WTC11 (cell line): ENCODE measurements around the gene SLC9A2.

Experiments used
- FOXJ3 ChIP-seq: sonication (generic); formaldehyde crosslinking; IDR thresholded peaks from 2 replicates; pipeline ENCODE4 v1.9.0; 2021; ENCODE audit warnings: missing genetic modification reagents, mild to moderate bottlenecking, borderline replicate concordance
- NFYB ChIP-seq: sonication (generic); formaldehyde crosslinking; conservative IDR thresholded peaks from 2 replicates; pipeline ENCODE4 v1.8.0; 2022; ENCODE audit warnings: low read depth, missing genetic modification reagents
- NR1H2 ChIP-seq: sonication (generic); formaldehyde crosslinking; IDR thresholded peaks from 2 replicates; pipeline ENCODE4 v1.9.0; 2021; ENCODE audit warnings: mild to moderate bottlenecking, moderate library complexity, missing genetic modification reagents
- NR3C1 ChIP-seq: sonication (generic); formaldehyde crosslinking; conservative IDR thresholded peaks from 2 replicates; pipeline ENCODE4 v1.8.1; 2023; ENCODE audit warnings: low read depth, mild to moderate bottlenecking, missing genetic modification reagents
- ZNF232 ChIP-seq: sonication (generic); formaldehyde crosslinking; IDR thresholded peaks from 2 replicates; pipeline ENCODE4 v1.8.0; 2022; ENCODE audit warnings: mild to moderate bottlenecking, missing genetic modification reagents
- TF ChIP-seq, protein P1 (sequence below): fragments of 250-450 bp; sonication (Bioruptor Pico); IDR thresholded peaks from 2 replicates; pipeline ENCODE4 v1.9.0; 2021; ENCODE audit warnings: mild to moderate bottlenecking
- TF ChIP-seq, protein P2 (sequence below): sonication (generic); formaldehyde crosslinking; conservative IDR thresholded peaks from 2 replicates; pipeline ENCODE4 v1.8.1; 2023; ENCODE audit warnings: mild to moderate bottlenecking, low read depth, missing genetic modification reagents, moderate library complexity
- TF ChIP-seq, protein P3 (sequence below): fragments of 200-600 bp; IDR thresholded peaks from 2 replicates; pipeline ENCODE4 v1.8.0; 2022; ENCODE audit warnings: antibody characterized with exemption
- TF ChIP-seq, protein P4 (sequence below): sonication (generic); formaldehyde crosslinking; IDR thresholded peaks from 2 replicates; pipeline ENCODE4 v1.8.0; 2022; ENCODE audit warnings: mild to moderate bottlenecking, missing genetic modification reagents

DNA sequence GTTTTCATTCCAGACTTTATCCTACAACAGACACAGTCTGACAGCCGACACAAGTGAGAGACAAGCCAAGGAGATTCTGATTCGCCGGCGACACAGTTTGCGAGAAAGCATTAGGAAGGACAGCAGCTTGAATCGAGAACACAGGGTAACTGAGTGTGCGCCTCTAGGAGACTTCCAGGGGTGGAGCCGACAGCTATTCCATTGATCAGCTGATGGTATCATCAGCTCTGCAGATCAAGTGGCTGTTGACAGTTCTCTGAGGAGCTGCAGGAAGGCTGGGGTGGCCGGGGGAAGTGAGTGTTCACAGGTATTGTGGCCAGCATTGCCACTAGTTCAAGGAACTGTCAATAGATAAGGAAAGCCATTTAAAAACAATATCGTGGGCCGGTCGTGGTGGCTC lies 85.2 kb downstream of the SLC9A2 start:
- TF ChIP-seq FOXJ3: no peak
- TF ChIP-seq, protein P1, sequence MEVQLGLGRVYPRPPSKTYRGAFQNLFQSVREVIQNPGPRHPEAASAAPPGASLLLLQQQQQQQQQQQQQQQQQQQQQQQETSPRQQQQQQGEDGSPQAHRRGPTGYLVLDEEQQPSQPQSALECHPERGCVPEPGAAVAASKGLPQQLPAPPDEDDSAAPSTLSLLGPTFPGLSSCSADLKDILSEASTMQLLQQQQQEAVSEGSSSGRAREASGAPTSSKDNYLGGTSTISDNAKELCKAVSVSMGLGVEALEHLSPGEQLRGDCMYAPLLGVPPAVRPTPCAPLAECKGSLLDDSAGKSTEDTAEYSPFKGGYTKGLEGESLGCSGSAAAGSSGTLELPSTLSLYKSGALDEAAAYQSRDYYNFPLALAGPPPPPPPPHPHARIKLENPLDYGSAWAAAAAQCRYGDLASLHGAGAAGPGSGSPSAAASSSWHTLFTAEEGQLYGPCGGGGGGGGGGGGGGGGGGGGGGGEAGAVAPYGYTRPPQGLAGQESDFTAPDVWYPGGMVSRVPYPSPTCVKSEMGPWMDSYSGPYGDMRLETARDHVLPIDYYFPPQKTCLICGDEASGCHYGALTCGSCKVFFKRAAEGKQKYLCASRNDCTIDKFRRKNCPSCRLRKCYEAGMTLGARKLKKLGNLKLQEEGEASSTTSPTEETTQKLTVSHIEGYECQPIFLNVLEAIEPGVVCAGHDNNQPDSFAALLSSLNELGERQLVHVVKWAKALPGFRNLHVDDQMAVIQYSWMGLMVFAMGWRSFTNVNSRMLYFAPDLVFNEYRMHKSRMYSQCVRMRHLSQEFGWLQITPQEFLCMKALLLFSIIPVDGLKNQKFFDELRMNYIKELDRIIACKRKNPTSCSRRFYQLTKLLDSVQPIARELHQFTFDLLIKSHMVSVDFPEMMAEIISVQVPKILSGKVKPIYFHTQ: no peak
- TF ChIP-seq NR3C1 (CRISPR knock-in tag): no peak
- TF ChIP-seq, protein P2, sequence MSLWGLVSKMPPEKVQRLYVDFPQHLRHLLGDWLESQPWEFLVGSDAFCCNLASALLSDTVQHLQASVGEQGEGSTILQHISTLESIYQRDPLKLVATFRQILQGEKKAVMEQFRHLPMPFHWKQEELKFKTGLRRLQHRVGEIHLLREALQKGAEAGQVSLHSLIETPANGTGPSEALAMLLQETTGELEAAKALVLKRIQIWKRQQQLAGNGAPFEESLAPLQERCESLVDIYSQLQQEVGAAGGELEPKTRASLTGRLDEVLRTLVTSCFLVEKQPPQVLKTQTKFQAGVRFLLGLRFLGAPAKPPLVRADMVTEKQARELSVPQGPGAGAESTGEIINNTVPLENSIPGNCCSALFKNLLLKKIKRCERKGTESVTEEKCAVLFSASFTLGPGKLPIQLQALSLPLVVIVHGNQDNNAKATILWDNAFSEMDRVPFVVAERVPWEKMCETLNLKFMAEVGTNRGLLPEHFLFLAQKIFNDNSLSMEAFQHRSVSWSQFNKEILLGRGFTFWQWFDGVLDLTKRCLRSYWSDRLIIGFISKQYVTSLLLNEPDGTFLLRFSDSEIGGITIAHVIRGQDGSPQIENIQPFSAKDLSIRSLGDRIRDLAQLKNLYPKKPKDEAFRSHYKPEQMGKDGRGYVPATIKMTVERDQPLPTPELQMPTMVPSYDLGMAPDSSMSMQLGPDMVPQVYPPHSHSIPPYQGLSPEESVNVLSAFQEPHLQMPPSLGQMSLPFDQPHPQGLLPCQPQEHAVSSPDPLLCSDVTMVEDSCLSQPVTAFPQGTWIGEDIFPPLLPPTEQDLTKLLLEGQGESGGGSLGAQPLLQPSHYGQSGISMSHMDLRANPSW (CRISPR knock-in tag): no peak
- TF ChIP-seq NR1H2 (CRISPR knock-in tag): no peak
- TF ChIP-seq, protein P3, sequence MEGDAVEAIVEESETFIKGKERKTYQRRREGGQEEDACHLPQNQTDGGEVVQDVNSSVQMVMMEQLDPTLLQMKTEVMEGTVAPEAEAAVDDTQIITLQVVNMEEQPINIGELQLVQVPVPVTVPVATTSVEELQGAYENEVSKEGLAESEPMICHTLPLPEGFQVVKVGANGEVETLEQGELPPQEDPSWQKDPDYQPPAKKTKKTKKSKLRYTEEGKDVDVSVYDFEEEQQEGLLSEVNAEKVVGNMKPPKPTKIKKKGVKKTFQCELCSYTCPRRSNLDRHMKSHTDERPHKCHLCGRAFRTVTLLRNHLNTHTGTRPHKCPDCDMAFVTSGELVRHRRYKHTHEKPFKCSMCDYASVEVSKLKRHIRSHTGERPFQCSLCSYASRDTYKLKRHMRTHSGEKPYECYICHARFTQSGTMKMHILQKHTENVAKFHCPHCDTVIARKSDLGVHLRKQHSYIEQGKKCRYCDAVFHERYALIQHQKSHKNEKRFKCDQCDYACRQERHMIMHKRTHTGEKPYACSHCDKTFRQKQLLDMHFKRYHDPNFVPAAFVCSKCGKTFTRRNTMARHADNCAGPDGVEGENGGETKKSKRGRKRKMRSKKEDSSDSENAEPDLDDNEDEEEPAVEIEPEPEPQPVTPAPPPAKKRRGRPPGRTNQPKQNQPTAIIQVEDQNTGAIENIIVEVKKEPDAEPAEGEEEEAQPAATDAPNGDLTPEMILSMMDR: no peak
- TF ChIP-seq NFYB (CRISPR knock-in tag): no peak
- TF ChIP-seq, protein P4, sequence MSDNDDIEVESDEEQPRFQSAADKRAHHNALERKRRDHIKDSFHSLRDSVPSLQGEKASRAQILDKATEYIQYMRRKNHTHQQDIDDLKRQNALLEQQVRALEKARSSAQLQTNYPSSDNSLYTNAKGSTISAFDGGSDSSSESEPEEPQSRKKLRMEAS (CRISPR knock-in tag): no peak
- no peak for TF ChIP-seq ZNF232 (CRISPR knock-in tag)
